ENCODE data around the gene CDK6.

CDK6 gene

GRCh38 chr7:92788559-92789183, 47.7 kb downstream of the CDK6 start:
- DNase-seq: no peak

- DNase-seq: no peak
Observed at GRCh38 chr7:92785923-92786322, 50.5 kb downstream of the CDK6 start.

GRCh38 chr7:92784935-92785334, 51.4 kb downstream of the CDK6 start:
- no peak for DNase-seq

- DNase-seq: no peak
Observed at GRCh38 chr7:92783260-92784201, 52.8 kb downstream of the CDK6 start.

DNA sequence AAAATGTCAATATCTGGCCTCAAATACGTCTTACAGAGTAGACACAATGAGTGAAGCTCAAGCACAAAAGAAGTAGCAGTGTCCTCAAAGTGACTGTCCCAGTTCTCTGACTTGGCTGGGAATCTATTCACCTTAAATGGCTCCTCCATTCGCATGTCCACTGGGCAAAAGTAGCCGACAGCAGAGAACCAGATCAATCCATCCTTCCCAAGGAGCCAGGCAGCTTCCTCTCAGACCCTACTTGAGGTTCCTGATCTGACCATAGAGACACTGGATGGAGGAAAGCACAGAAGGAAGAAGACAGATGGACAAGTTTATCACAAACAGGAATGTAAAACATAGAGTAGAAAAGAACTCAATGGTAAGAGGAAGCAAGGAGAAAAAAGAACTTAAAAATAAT, 53.5 kb downstream of the CDK6 start:
- DNase-seq: no peak

GRCh38 chr7:92782236-92782635, 54.1 kb downstream of the CDK6 start:
- DNase-seq: no peak

DNA sequence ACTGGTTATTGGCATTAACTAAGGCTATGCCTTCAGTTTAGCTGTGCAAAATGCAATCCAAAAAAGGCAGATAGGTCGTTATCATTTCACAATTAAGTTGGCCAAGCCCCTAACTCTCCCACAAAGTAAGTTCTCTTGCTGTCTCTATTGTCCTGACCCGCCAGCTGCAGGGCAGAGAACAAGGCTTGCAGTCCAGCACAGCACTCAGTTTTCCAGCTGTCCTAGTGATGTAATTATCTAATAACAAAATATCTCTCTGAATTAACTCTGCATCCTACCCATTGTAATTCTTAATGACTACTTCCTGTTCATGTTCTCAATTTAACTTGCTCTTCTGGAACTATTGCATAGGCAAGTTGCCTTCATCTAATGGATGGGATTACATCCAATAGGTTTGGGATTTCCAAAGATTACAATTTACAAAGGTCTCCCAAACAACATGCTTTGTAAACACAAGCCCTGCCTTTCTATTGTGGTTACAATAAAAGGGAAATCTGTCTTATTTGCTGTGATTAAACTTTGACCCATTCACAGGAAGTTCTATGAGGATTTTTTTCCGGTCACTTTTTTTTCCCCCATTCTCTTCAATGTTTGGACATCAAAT, 55.2 kb downstream of the CDK6 start:
- DNase-seq: no peak

GRCh38 chr7:92778972-92779371, 57.4 kb downstream of the CDK6 start:
- DNase-seq: peak; percentile 40

DNA sequence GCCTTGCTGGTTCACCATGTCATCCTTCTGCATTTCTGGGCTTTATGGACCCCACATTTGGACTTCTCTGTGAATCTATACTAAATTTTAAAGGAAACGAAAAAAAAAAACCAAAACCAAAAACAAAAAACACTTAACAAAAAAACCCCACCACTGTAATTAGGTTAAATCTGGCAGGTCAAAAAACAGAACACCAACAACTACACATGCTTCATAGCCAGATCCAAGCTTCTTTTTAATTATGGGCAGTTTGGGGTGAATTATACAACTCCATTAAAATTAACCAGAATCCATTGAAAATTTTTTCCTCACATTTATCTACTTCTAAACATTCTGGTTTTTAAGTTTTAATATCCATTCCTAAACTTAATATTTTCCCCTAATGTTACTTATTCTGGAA, 58.4 kb downstream of the CDK6 start:
- no peak for DNase-seq

DNA sequence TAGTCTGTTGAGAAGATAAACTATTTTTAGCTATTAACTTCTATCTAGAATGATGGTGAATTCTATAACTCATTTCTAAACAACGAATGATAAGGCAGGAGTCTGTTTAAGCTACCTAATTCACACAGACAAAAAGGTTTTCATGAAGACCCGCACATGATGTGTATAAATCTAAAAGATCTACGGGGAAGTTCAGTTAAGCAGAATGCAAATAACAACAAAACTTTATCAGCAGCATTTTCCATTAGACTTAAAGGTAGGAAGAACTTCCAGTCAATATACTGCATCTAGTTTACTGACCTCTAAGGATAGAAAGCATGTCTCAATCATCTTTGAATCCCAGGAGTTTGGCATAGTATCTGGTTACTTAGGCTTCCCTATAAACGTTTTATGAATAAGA, 62.6 kb downstream of the CDK6 start:
- no peak for DNase-seq

GRCh38 chr7:92769844-92770243, 66.5 kb downstream of the CDK6 start:
- no peak for DNase-seq

DNA sequence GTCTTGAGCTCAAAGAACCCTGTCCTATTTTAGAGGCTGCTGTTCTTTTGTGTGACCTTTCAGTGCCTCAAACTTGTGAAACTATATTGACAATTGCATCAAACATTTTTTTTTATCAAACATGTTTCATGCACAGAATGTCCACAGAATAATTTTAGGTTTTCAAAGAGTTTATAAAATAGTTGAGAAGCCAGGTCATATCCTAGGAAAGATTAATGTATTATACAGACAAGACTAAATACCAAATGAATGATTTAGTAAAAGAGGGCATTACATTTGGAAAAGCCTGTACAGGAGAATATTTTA, 67.0 kb downstream of the CDK6 start:
- DNase-seq: no peak

GRCh38 chr7:92768501-92769393, 67.6 kb downstream of the CDK6 start:
- DNase-seq: peak; percentile 67

- DNase-seq: no peak
Observed at GRCh38 chr7:92767437-92767836, 68.9 kb downstream of the CDK6 start.

DNA sequence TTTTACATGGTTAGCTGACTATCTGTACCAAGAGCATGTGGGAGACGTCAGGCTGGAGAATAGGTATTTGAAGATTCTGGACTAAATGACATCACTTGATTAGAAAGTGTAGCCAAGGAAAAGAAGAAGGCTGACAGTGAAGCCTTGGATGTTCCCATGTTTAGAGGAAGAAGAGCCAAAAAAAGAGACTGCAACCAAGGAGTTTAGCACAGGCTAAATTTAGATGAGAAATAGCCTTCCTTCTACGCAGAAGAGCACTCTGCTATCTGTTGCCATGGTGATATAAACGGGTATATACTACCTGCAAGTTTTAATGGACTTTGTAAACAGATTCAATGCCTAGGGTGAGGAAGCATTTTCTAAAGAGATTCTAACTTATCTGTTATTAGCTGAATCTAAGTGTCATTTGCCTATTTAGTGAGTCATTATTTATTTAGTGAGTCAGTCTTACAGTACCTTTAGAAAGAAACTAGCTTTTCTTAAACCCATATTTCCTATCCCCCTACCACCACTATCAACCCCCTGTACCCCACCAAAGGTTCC, 69.8 kb downstream of the CDK6 start:
- DNase-seq: no peak

- DNase-seq: no peak
Observed at GRCh38 chr7:92765725-92766124, 70.6 kb downstream of the CDK6 start.

GRCh38 chr7:92763636-92764423, 72.5 kb downstream of the CDK6 start:
- peak; percentile 63 for DNase-seq

GRCh38 chr7:92762851-92763250, 73.5 kb downstream of the CDK6 start:
- no peak for DNase-seq

DNA sequence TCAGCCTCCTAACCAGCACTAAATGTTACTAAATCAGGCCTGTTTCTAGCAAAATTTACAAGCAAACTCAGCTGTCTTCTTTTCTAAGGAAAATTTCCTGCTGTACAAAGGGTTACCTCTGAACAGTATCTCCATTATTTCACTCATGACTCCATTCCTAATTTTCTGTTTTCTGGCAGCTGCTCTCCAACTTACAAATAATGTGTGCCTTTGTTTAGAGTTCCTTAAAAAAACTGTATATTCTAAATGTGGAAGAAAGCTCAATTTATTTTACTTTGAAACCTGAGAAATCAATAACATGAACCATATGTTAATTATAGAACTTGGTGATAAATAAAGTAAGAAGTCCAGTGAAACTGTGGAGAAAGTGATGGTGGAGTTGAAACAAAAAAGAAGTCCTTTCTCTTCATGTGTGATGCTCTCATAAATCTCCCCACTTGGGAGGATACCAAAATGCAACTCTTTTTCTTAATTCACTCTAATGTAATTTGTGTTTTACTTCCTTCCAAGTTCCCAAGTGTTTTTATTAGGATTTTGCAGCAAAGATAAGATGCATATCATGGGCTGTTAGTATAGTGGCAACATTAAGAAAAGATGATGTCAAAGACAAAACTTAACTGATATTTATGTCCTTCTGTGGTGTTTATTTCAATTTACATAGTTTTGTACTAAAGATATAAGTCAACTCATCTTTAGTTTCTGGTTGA, 74.8 kb downstream of the CDK6 start:
- no peak for DNase-seq

GRCh38 chr7:92758796-92759431, 77.5 kb downstream of the CDK6 start:
- DNase-seq: no peak

Data from suppressor macrophage treated with lipopolysaccharide for 4 hours (primary cell).